ENCODE data around the gene BAAT. TPM values are rescaled to one million over a fixed set of nuclear protein-coding genes. Genes with fewer than 3 reads are reported as not detected.

BAAT gene
- total and polyA plus RNA-seq, 9 of the 15 experiments (the other 6 are each of a cell fraction or from before 2014, with no cell fraction given) = 0.17 to 0.76 (median 0.32) TPM

- H3K9ac ChIP-seq (ENCODE audit: insufficient read depth in 1 of 2, low read depth in 2 of 2, low read length in 2 of 2) = no peak overlapping the region
- WGBS (ENCODE audit: insufficient coverage, low coverage, missing lambda C conversion rate) = 57% methylated on average over 5 of the region's 5 CpGs
These were observed 30.6 kb downstream of the BAAT start for GRCh38 chr9:101354143-101354764.

GRCh38 chr9:101353683-101354082, 31.1 kb downstream of the BAAT start:
- FAIRE-seq = no peak
- CTCF ChIA-PET (ENCODE audit: low intra/inter-chr PET ratio) = no interaction called here
- Histone ChIP-seq H3K27ac (ENCODE audit: extremely low read depth, low read depth, low read length) (no peak overlapping the region), H3K79me2 (ENCODE audit: control insufficient read depth, insufficient read depth, low read length) (no peaks in the 10 kb centered on the region), H3K9me1 (ENCODE audit: control insufficient read depth, insufficient read depth, low read length) (no peaks in the 10 kb centered on the region), H3K27me3 (ENCODE audit: control insufficient read depth in 2 of 2, insufficient read depth in 2 of 2, low read length in 2 of 2) (no peaks in the 10 kb centered on the region), H3K9ac (ENCODE audit: insufficient read depth in 1 of 2, low read depth in 2 of 2, low read length in 2 of 2) (no peak overlapping the region), H3K4me1 (replicated peaks in 1 of 2; ENCODE audit: control insufficient read depth in 2 of 2, insufficient read depth in 2 of 2, low read length in 2 of 2) (peaks cover 0 to 5% of the 10 kb centered on the region in 2 experiments; a peak in 3 of 5 replicates), H2AFZ (ENCODE audit: low read depth, low read length) (no peak overlapping the region), H3K4me2 (ENCODE audit: insufficient read depth, low read length) (no peak overlapping the region), H4K20me1 (replicated peaks; ENCODE audit: control insufficient read depth, insufficient read depth, low read length) (no peaks in the 10 kb centered on the region), H3K4me3 (no peak overlapping the region), H3K9me3 (replicated peaks; ENCODE audit: control insufficient read depth, insufficient read depth, low read depth, low read length) (no peaks in the 10 kb centered on the region; the same call in 1 of the 2 replicates), H3K36me3 (ENCODE audit: control insufficient read depth, insufficient read depth, low read length) (no peaks in the 10 kb centered on the region)
- DNase-seq (ENCODE audit: extremely low read depth in 1 of 4, low spot score in 3 of 4) = no peak
- TF ChIP-seq TCF15 (CRISPR knock-in tag; IDR thresholded peaks at IDR 0.05) (no peak), SIX5 (IDR thresholded peaks at IDR 0.05; ENCODE audit: borderline replicate concordance in 1 of 2, insufficient read depth in 1 of 2, low read depth in 1 of 2, low read length in 2 of 2) (no peak), FOXK2 (conservative IDR thresholded peaks at IDR 0.05 in 1 of 2, IDR thresholded peaks at IDR 0.05 in 1 of 2; ENCODE audit: low read depth in 2 of 2) (no peak), FOXP1 (CRISPR knock-in tag; IDR thresholded peaks at IDR 0.05) (no peak), ZSCAN32 (CRISPR knock-in tag; IDR thresholded peaks at IDR 0.05) (no peak), PML (IDR thresholded peaks at IDR 0.05; ENCODE audit: low read length) (no peak)
- intact Hi-C loops (cut with micrococcal nuclease) = no loop called here
- 64% methylated on average over 2 of the region's 2 CpGs for WGBS (ENCODE audit: insufficient coverage, low coverage, missing lambda C conversion rate)
- BruUV-seq (replicated peaks) = no TSS peak
- ATAC-seq = no peak
- POLR2A ChIA-PET = no interaction called here
- in situ Hi-C loops (cut with MboI) = no loop called here

More at GRCh38 chr9:101354143-101354764, 30.6 kb downstream of the BAAT start:
- DNase-seq (ENCODE audit: extremely low read depth in 1 of 4, low spot score in 3 of 4) = no peak
- FAIRE-seq = no peak
- TF ChIP-seq KLF13 (tag; IDR thresholded peaks at IDR 0.05; ENCODE audit: borderline replicate concordance, low read depth) = no peak
- no peak for TF ChIP-seq RNF2 (IDR thresholded peaks at IDR 0.05)
- no peak for TF ChIP-seq SETDB1 (IDR thresholded peaks at IDR 0.05; ENCODE audit: low read length)
- no peak for TF ChIP-seq HCFC1 (IDR thresholded peaks at IDR 0.05; ENCODE audit: low read depth, low read length)
- no peak for TF ChIP-seq XRCC5 (IDR thresholded peaks at IDR 0.05; ENCODE audit: low read depth, low read length)
- TF ChIP-seq CBFA2T3 (IDR thresholded peaks at IDR 0.05) = no peak
- TF ChIP-seq NFE2 (IDR thresholded peaks at IDR 0.05; ENCODE audit: low read depth) = no peak
- no peak for TF ChIP-seq RFX1 (IDR thresholded peaks at IDR 0.05)
- Histone ChIP-seq H3K9me3 (replicated peaks; ENCODE audit: control insufficient read depth, insufficient read depth, low read depth, low read length) (no peaks in the 10 kb centered on the region; the same call in 1 of the 2 replicates), H4K20me1 (replicated peaks; ENCODE audit: control insufficient read depth, insufficient read depth, low read length) (no peaks in the 10 kb centered on the region), H3K79me2 (ENCODE audit: control insufficient read depth, insufficient read depth, low read length) (no peaks in the 10 kb centered on the region), H3K36me3 (ENCODE audit: control insufficient read depth, insufficient read depth, low read length) (no peaks in the 10 kb centered on the region), H3K4me3 (no peak overlapping the region), H3K4me2 (ENCODE audit: insufficient read depth, low read length) (no peak overlapping the region), H3K9me1 (ENCODE audit: control insufficient read depth, insufficient read depth, low read length) (no peaks in the 10 kb centered on the region), H3K4me1 (replicated peaks in 1 of 2; ENCODE audit: control insufficient read depth in 2 of 2, insufficient read depth in 2 of 2, low read length in 2 of 2) (peaks cover 0 to 5% of the 10 kb centered on the region in 2 experiments; a peak in 3 of 5 replicates), H3K27ac (ENCODE audit: extremely low read depth, low read depth, low read length) (no peak overlapping the region), H2AFZ (ENCODE audit: low read depth, low read length) (no peak overlapping the region), H3K27me3 (ENCODE audit: control insufficient read depth in 2 of 2, insufficient read depth in 2 of 2, low read length in 2 of 2) (no peaks in the 10 kb centered on the region)
- POLR2A ChIA-PET = no interaction called here
- BruUV-seq (replicated peaks) = no TSS peak
- intact Hi-C loops (cut with micrococcal nuclease) = no loop called here
- no peak for ATAC-seq
- CTCF ChIA-PET (ENCODE audit: low intra/inter-chr PET ratio) = no interaction called here
- in situ Hi-C loops (cut with MboI) = no loop called here

Data from K562 (cell line).